Right kidney (tissue), 9 donors: Measurements from ENCODE around the gene MLPH.

ENCODE experiments used
- DNase-seq: peaks from one replicate; pipeline ENCODE4 v3.0.0-alpha.2; 2016
- long read RNA-seq, 8 donors: transcript quantifications; one replicate each; lab custom pipeline, GENCODE V29; 2026

MLPH gene, protein sequence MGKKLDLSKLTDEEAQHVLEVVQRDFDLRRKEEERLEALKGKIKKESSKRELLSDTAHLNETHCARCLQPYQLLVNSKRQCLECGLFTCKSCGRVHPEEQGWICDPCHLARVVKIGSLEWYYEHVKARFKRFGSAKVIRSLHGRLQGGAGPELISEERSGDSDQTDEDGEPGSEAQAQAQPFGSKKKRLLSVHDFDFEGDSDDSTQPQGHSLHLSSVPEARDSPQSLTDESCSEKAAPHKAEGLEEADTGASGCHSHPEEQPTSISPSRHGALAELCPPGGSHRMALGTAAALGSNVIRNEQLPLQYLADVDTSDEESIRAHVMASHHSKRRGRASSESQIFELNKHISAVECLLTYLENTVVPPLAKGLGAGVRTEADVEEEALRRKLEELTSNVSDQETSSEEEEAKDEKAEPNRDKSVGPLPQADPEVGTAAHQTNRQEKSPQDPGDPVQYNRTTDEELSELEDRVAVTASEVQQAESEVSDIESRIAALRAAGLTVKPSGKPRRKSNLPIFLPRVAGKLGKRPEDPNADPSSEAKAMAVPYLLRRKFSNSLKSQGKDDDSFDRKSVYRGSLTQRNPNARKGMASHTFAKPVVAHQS
- long read RNA-seq, donor 1: 0 reads
- long read RNA-seq, donor 2: 0 reads
- long read RNA-seq, donor 3: 0 reads
- long read RNA-seq, donor 4: 0 reads
- long read RNA-seq, donor 5: 0 reads
- long read RNA-seq, donor 6: 0 reads
- long read RNA-seq, donor 7, partial matches to known transcripts: 0 of 1 reads
- long read RNA-seq, donor 7, other reads (novel, unspliced or antisense): 0 of 1 reads
- long read RNA-seq, donor 8, partial matches to known transcripts: 0 of 1 reads
- long read RNA-seq, donor 8, other reads (novel, unspliced or antisense): 0 of 1 reads

DNA sequence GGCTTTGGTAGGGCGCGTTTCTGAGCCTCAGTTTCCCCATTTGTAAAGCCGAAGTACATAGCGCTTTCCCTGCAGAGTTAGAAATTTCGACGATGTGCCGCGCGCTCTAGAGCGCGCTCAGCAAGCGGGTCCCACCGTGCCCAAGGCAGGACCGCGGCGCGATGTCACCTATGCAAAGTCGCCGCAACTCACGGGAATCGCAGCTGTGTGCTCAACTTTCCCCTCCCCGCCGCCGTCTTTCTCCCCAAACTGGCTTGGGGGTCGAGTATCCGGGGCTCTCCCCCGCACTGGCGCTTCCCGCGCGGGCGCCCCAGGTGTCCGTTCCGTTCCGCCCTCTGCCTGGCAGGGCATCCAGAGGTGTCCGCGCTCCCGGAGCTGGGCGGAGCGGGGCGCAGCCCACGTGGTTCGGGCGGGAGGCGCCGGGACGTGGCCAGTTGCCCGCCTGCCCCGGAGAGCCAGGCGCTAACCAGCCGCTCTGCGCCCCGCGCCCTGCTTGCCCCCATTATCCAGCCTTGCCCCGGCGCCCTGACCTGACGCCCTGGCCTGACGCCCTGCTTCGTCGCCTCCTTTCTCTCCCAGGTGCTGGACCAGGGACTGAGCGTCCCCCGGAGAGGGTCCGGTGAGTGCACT is at the start of gene MLPH:
Gene MLPH (plus strand): TSS at position 433 of the 630 bp plus-strand sequence. CDS start 6,176 bp downstream, outside the sequence.
- peak; percentile 79 for DNase-seq

DNA sequence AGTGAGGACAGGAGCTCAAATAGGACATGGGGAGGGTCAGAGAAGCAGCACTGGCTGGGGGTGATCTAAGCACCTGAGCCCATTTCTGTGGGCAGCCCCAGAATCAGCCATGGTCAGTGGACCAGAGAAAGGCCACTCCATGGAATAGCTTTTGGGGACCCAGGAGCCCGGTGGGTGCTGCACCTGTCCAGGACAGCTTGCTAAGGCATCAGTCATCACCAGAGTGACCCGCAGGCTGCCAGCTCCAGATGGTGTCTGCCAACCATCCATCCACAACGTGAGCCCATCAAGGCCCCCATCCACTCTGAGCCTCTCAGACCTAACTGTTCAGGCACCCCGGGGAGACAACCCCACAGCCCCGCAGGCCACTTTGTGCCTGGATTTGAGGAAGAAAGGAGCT is 49.5 kb upstream of the MLPH start:
- no peak for DNase-seq

DNA sequence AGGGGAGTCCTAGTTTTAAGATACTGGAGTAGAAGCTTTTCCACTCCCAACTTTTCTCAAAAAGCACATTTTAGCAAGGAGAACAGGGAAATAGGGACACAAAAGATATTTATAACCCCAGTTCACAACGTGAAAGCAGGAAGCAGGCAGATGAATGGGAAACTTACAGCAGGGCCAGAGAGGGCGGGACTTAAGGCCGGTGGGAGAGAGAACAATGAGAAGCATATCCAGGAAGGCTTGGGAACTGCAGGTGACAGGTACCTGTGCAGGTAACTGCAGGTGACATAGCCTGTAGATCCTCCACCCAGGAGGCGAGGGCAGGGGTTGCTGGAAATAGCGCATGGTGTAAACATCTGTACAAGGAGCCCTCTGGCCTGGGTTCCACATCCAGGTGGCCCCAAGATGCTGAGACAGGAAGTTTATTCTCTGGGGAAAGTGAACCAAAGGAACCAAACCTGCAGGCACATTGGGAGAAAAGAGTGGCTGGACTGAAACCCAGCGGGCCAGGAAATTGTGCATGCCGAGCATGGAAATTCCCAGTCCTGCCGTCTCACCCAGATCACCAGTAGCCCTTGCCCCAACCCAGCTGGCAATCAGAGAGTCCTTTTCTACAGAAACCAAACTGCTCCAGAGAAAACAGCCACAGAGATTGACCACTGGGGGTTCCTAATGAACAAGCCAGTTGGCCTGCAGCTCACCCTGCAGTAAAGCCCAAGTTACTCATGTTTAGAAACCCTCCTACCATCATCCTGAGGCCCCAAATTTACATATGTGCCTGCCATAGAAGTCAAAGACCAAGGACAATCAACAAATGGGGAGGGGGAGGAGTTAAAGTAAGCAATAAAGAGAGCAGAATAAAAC is 48.7 kb upstream of the MLPH start:
- DNase-seq: no peak

DNA sequence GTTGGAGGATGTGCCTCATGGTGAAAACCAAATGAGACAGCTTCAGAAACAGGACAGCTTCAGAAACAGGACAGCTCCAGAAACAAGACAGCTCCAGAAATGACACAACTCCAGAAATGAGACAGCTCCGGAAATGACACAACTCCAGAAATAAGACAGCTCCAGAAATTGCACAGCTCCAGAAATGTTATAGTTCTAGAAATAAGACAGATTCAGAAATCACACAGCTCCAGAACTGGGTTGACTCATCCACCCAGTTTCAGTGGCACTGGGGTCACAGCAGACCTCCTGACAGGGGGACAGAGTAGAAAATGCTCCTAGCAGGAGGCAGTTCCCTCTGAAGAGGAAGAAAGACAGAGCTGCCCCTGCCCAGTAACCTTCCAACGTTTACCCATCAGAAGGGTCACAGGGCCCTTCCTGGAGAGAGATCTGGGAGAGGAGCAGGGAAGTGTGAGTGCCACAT is 46.2 kb upstream of the MLPH start:
- DNase-seq: no peak

DNA sequence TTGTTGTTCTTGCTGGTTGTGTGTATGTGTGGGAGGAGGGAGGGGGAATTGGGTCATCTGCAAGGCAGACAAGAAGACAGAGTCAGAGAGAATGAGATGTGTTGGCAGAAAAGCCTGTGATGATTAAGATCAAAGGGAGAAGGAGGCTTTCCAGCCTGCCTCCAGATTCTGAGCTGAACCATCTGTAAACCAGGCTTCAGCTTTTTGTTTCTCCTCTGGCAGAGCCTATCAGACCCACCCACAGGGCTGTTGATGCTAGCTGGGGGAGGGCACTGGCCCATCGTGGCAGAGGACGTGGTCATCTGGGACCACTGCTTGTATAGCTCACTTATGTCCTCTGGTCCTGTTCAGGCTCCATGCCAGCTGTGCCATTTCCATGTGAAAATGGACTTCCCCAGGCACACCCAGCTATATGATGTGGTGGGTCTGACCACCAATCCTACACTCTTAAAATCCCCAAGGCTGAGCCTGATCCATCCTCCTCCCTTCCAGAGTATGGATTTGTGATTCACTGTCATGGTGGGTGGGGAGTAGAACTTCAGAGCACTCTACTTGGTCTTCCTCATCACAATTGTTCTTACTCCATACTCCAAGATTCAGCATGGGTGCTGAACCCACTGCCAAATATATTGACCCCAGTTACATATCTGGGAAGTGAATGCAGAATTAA is 45.3 kb upstream of the MLPH start:
- DNase-seq: peak; percentile 56

DNA sequence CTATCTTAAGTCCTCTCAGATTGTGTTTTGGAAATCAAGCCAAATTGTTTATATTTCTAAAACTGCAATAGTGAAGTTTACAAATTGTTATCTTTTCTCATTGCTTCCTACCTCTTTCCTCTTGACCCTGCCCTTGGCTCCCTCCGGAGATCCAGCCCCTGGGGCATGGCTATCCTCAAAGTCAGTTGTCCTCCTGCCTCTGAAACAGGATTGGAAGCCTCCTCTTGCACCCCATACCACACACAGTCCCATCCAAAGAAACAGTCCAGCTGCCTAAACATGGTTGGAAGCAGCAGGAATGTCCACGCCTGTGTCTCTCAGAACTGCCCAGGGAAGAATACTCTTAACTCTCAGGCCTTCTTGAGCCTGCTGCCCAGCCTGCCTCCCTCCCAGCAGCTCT is 43.0 kb upstream of the MLPH start:
- DNase-seq: no peak

DNA sequence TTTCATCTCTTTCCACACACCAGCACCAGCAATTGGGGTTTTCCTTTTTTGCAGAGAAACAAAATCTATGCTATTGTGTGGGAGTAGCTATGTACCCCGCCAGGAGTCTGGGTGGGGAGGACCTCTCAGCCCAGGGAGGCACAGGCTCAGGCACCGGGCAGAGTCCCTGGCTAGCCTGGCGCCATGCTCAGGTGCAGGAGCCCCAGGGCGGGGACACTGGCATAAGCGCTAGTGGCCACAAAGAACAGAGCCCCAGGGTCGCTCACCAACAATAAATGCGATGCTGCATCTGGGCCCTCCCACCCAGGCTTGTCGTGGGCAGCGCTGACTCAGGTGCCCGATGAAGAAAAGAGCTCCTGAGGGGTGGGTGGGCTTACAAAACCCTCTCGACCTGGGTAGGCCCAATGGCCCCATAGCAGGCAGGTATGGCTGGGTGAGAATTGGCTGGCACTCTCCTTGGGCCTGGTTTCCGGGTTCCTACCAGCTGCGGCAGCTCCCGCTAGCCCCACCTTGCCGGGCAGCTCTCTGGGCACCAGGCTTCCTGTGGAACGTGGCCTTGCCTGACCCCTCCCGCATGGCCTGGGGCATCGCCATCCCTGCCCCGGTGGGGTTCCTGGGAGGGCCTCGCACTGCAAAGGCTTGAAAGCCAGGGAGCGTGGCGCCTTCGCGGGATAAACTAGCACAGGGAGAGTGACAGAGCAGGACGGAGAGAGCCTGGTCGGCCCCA is 41.3 kb upstream of the MLPH start:
- no peak for DNase-seq

DNA sequence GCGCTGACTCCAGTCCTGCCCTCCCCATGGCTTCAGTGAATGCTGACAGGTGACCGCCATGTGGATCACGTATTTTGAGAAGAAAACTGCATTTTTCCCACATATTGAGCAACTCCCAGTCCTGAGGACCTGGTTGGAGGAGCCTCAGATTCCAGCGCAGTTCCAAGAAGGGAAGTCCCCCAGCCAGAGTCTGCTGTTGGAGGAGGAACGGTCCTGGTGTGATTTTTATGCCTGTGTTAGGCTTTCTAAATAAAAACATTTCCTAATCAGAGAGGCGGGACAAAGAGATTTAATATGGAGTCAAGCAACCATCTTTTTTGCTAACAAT is 40.7 kb upstream of the MLPH start:
- no peak for DNase-seq

DNA sequence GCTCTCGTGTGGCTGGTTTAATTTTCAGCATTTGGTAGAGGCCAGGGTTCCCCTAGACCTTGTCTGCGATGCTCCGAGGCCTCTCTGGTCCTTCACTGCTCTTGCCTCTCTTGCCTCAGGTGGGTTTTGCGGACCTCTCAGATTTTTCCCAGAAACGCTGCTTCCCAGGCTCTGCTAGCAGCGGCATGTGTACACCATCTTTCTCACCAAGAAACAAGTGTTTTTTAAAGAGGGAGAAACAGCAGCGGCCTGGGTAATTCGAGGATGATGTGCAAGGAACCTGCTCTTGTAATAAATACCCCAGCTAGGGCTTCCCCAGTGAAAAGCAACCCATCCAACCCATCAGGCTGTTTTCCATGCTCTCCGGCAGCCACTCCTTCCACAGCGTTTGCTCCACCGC is 39.6 kb upstream of the MLPH start:
- DNase-seq: no peak

DNA sequence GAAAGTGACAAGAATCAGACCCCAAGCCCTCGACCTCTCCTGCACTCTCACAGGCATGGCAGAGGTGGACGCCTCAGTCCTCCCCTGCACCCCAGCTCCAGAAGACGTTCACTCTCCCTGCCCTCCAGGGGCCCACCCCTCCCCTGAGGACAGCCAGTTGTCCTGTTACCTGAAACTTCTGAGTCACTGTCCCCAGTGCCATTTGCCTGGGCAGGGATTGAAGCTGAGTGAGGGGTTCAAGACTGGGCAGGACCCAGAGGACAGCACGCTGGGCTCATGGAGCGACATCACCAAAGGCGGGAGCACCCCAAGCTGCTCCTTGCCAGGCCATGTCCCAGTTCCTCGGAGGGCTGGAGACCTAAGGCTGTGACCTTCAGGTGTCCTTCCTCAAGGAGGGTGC is 38.9 kb upstream of the MLPH start:
- DNase-seq: no peak

DNA sequence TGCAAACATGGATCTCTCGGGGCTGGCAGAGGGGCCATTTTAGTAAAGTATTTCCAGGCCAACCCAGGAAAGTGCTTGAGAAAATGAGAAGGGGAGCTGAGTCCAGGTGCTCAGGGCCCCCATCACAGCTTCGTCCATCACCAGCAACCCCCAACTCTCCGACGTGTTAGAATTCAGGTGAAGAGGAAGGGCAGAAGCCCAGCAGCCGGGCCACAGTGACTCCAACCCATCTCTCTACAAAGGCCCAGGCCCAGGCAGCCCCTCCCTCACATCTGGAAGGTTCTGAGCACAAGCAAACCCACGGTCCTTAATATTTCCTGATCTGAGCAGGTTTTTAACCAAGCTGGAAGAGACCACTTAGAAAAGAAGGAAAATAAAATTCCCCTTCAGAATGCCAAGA is 38.4 kb upstream of the MLPH start:
- DNase-seq: no peak

DNA sequence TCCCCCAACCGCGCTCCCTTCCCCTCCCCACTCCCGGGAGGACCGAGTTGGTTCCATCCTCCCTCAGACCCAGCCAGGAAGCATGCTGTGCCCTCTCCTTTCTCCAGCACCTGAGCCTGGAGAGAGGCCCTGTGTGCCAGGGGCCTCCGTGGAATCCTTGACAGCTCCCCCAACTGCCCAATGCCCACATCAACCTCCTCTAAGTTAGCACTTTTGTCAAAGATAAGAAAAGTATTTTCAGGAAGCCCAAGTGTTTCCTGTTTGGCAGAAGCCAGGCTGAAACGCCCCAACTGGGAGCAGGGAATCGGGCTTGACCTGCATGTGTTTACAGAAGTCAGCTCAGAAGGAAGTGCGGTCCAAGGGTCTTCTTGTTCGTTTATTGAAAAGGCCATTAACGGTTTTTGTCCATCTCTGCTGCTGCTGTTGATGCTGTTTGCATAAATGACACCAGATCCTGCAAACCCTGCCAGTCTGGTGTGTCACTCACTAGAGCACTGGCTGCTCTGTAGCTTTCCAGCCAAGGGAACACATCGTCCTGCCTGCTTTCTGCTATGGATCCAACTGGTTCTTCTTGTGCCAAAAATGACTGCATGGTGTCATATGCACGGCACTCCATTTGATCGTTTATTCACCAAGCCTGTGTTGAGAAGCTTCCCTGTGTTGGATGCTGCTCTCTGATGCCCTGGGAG is 37.7 kb upstream of the MLPH start:
- DNase-seq: no peak

DNA sequence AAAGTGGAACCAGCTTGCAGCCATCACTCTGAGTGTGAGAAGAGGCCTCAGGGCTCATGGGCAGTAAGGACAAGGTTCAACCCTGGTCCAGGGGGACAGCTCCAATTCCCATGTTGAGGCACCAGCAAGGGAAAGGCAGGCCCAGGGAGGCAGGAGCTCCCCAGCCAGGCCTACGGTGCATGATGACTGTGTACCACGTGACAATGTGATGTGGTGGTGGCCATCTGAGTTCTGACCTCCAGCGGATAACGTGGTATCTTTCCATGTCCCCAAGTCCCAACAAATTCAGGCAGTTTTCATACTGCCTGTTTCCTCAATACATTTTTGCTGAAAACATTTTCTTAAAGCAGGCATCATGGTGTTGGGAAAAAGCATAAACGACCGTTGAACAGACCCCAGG is 36.9 kb upstream of the MLPH start:
- no peak for DNase-seq

DNA sequence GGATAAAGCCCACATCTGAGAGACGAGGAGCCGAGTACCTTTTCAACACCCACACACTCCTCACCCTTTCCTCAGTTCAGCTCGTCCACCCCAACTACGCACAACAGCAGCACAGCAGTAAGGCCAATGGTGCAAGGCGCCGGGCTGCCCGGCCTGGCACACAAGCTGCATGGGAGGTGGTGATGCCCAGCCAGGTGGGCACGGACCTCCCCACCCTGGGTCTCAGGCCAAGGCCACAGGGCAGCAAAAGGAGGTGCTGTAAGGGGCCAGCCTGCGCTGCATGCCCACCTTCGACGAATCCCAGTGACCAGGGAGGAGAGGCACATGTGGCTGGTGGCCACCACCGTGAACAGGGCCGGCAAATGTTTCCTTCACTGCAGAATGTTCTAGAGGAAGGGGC is 36.5 kb upstream of the MLPH start:
- no peak for DNase-seq

DNA sequence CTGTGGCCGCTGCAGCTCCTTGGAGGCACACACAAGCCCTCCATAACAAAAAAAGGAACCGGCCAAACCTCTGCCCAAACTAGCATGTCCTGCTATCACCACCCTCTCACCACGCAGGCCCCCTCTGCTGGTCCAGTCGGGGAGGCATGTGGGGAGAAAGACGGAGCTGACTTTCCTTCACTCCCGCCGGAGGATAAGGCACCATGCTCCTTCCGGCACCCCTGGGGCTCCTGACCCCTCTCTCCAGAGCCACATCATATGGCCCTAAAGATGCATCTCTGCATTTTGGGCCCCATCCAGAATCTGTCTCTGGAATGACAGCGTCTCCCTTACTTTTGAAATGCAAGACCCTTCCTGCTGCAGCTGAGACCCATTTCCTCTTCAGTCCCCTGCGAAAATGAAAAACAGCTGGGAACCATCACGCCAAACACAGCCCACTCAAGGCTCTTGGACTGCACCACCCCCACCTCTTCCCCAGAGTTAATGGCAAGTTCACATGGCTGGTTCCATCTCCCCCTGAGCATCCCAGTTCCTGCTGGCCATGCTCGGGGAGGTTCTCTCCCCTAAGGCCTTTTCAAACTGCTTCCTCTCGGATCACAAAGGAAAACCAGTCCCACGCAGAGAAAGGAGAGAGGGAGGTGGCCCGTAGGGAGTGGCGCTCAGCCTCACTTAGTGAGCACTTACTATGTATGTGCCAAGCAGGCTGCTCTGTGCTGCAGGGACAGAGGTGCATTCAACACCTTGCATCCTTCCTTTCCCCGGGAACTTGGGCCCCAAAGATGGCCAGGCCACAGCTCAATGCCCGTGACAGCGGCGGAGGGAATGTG is 35.2 kb upstream of the MLPH start:
- peak; percentile 77 for DNase-seq

DNA sequence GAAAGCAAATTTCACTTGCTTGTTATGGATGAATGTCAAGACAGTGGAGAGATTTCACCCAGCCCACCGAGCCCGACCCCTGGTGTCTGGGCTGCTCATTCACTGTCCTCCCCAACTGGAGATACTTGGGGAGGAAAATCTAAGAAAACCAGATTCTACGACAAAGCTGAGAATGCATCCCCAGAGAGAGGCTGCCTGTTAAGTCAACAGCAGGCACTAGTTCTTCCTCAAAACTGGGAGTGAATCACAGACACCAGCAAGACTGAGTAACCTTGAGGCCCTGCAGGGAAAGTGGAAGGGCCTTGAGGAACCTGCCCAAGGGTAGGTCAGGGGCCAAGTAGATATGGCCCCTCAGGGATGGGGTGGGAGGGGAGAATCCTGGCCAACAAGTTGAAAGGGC is 34.2 kb upstream of the MLPH start:
- no peak for DNase-seq

DNA sequence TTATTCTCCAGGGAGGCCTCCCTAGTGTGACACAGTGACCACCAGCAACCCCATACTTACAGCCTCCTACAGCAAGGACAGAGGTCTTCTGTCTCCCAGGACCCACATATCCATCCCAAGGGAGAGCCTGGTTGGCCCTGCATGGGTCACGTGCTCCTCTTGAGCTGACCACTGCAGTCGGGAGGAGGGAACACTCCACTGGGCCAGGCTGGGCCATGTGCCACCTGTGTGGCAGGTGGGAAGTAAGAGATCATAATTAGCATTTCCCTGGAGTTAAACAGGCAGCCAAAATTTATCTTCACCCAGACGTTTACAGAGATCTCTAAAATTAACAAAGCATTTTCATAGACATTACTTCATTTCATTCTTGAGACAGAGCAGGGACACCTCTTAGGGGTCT is 33.4 kb upstream of the MLPH start:
- no peak for DNase-seq

DNA sequence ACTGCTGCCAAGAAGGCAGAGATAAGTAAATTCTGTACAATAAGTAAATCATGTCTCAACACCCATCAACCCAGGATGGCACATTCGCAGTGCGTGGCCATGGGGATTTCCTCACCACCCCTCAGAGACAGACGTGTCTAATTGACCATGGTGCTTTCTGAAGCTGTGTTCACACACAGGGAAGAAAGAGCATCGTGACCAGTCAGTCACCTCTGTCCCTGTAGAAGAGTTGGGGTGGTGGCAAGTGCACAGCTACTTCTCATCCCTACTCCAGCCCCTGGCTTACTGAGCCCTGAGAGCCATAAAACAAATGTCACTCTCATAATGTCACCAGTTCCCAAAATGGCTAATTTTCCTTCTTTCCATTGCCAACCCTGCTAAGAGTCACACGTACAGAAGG is 31.3 kb upstream of the MLPH start:
- no peak for DNase-seq

DNA sequence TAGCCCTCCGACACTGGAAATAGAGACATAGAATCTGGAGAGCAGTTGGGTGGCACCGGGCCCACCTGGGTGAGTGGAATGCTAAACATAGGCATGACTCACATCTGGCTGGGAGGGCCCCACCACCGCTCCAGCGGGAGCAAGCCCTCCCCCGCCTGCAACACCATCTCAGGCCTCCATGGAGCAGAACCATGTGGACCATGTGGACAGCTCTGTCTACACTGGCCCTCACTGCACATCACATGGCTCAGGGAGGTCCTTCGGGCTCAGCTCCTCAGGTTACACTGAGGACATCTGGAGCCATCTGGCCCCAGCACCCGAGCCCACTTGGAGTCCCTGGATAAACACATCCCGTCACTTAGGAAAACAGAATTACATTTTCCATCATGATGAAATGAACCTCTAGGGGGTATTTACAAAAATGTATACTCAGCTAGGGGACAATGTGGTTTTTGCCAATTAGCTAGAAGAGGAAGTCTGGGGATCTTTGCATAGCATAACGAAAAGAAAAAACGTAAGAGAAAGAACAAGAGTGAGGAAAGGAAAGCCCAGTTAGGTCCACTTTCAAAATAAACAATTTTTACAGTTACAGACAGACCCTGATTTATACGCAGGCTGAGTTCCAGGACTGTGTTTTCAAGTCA is 30.7 kb upstream of the MLPH start:
- peak; percentile 60 for DNase-seq
